ENCODE results near the gene BCL2L12. TPM values are rescaled to one million over a fixed set of nuclear protein-coding genes. Genes with fewer than 3 reads are reported as not detected.

Gene BCL2L12
- total and polyA plus RNA-seq, 2 donors (not counting 3 experiments of a cell fraction or from before 2014, with no cell fraction given): 49.8 to 58.5 TPM

- Histone ChIP-seq H3K9ac (replicated peaks; ENCODE audit: extremely low read depth, insufficient read depth, low read length) (no peak overlapping the region), H3K36me3 (ENCODE audit: control insufficient read depth in 2 of 2, extremely low read depth in 1 of 2, insufficient read depth in 2 of 2, low read length in 2 of 2) (peaks cover 22 to 67% of the 10 kb centered on the region in 2 experiments), H3K4me2 (ENCODE audit: insufficient read depth, low read length) (no peak overlapping the region), H4K20me1 (replicated peaks; ENCODE audit: control insufficient read depth, extremely low read depth, insufficient read depth, low read length) (no peaks in the 10 kb centered on the region), H3K4me3 (replicated peaks in 1 of 3; ENCODE audit: insufficient read depth in 1 of 3, low read depth in 1 of 3, low read length in 3 of 3) (no peak overlapping the region), H3K27me3 (ENCODE audit: control insufficient read depth in 2 of 2, insufficient read depth in 2 of 2, low read length in 2 of 2) (no peaks in the 10 kb centered on the region), H3K9me1 (replicated peaks; ENCODE audit: control insufficient read depth, extremely low read depth, insufficient read depth, low read length) (no peaks in the 10 kb centered on the region), H3K9me3 (replicated peaks; ENCODE audit: control insufficient read depth, insufficient read depth, low read length) (no peaks in the 10 kb centered on the region), H3K27ac (ENCODE audit: insufficient read depth, low read depth, low read length) (no peak overlapping the region), H3K79me2 (ENCODE audit: control insufficient read depth, insufficient read depth, low read length) (no peaks in the 10 kb centered on the region), H2AFZ (ENCODE audit: low read depth, low read length) (no peak overlapping the region), H3K4me1 (ENCODE audit: control insufficient read depth, extremely low read depth, insufficient read depth, low read length) (no peaks in the 10 kb centered on the region)
- CTCF ChIA-PET: interaction anchor here (1.3 to 1.6 kb wide), 2 partner anchors 8 to 15 kb away, joined by 3 to 6 read pairs; no protein-coding TSS in a partner anchor
- no peak for FAIRE-seq
- no peak for TF ChIP-seq MAX (IDR thresholded peaks at IDR 0.05; ENCODE audit: insufficient read depth, insufficient read length)
- TF ChIP-seq EZH2 (IDR thresholded peaks at IDR 0.05; ENCODE audit: borderline replicate concordance, low read depth, low read length, severe bottlenecking): no peak
- TF ChIP-seq MYC (IDR thresholded peaks at IDR 0.05; ENCODE audit: low read depth, low read length): no peak
- no peak for TF ChIP-seq GATA2 (IDR thresholded peaks at IDR 0.05; ENCODE audit: insufficient read depth, insufficient read length, low read depth, low read length)
- no peak for TF ChIP-seq POLR2A (IDR thresholded peaks at IDR 0.05; ENCODE audit: low read depth, low read length)
- no peak for TF ChIP-seq POLR2AphosphoS5 (IDR thresholded peaks at IDR 0.05; ENCODE audit: insufficient read depth, low read depth, low read length)
- no peak for TF ChIP-seq FOS (IDR thresholded peaks at IDR 0.05; ENCODE audit: borderline replicate concordance, insufficient read depth, low read length)
- TF ChIP-seq JUN (IDR thresholded peaks at IDR 0.05; ENCODE audit: borderline replicate concordance, insufficient read depth, insufficient read length, low read depth): no peak
- TF ChIP-seq CTCF (IDR thresholded peaks at IDR 0.05; ENCODE audit: extremely low read depth in 1 of 2, insufficient read depth in 1 of 2, low read depth in 1 of 2, low read length in 2 of 2): no peak
- BruUV-seq (replicated peaks): no TSS peak
- no peak for DNase-seq (ENCODE audit: low read depth, low spot score)
- POLR2A ChIA-PET: interaction anchor here (0.6 kb wide), 1 partner anchor 23 kb away, joined by 6 read pairs; no protein-coding TSS in a partner anchor
- dilution Hi-C loops (cut with MboI; ENCODE audit: extremely low pct_ligation_motif_present, low sequenced_read_pairs) (no loop called here), intact Hi-C loops (cut with micrococcal nuclease) (no loop called here)
Measured at GRCh38 chr19:49656456-49657109, 9.2 kb upstream of the BCL2L12 start.

Data from endothelial cell of umbilical vein (primary cell).